HG02938 (cell line): Measurements from ENCODE around the gene WDFY3.

ENCODE experiments used
- ATAC-seq: cut with Tn5 transposase; IDR thresholded peaks from one replicate; pipeline ENCODE4 v1.9.1; 2021; ENCODE audit warnings: mild to moderate bottlenecking, moderate library complexity; ENCODE audit not compliant: unreplicated experiment

Gene WDFY3

DNA sequence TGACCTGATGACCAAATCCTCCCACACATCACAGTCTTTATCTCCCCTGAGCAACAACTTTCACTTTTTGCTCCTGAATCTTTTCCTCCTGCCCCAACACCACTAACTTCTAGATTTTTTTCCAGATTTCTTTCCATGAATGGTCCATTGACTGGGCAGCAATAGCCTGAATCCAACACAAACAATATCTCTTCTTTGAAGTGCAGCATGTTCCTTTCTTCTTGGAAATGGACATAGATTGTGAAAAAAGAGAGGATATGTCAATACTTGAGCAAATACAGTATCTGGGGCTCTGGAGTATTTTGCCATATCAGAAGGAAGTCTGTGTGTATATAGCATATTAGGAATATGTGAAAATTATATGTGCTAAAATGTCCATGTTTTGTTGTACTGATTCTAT is 328.4 kb downstream of the WDFY3 start:
- no peak for ATAC-seq

GRCh38 chr4:84634961-84635360 is 331.5 kb downstream of the WDFY3 start:
- no peak for ATAC-seq

DNA sequence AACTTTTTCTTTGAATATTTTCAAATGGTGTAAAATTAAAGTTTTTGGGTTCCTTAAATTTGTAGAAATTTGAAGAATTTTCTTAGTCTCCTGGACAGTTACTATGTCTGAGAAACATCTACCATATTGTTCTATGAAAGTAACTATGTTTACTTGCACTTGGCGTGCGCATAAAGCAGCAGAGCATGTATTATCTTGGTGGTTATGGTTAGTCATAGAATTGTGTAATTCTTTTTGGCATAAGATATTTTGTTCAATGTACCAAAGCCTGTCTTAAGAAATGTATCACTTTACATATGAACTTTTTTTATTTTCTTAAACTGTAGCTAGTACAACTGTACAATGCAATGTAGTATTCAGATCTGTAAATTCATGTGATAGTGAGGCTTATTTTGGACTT is 334.4 kb downstream of the WDFY3 start:
- ATAC-seq = no peak

DNA sequence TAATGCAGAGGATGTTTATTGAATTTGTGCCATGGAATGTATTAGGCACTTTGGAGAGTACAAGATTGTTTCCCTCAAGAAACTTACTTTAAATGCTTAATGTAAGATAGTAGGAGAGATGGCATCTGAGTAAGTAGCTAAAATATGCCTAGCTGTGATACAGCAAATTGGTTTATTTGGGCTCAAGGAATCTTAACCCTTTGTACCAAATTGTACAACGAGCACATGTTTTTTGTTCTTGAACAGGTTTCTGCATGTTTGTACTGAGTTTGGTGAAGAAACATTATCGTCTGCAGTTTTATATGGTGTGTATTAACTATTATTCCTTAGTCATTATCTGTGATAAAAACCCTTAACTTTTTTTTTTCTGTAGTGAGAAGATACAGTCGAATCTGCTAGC is 334.9 kb downstream of the WDFY3 start:
- no peak for ATAC-seq

- ATAC-seq = no peak
Observed at GRCh38 chr4:84626673-84627072, 339.8 kb downstream of the WDFY3 start.

DNA sequence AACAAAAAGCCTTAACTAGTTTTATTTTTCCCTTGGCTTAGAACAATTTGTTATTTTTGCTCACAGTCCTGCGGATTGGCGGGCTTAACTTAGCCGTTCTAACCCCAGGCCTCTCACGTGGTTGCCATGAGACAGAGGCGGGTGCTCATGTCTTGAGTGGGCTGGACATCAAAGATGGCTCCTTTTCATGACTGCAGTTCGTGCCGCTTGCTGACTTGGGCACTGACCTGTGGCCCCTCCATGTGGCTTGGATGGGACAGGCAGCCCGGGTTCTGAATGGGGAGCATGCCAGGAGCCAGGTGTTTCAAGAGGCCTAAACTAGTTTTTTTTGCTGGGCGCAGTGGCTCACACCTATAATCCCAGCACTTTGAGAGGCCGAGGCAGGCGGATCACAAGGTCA is 342.8 kb downstream of the WDFY3 start:
- ATAC-seq = no peak

GRCh38 chr4:84622959-84623358 is 343.5 kb downstream of the WDFY3 start:
- no peak for ATAC-seq
